ENCODE measurements around the gene TENM3. TPM values are rescaled to one million over a fixed set of nuclear protein-coding genes. Genes with fewer than 3 reads are reported as not detected.
A peak's percentile ranks its signal among the peaks of the same experiment; 100 is the strongest.

Gene TENM3
- total RNA-seq, 2 donors from 2014 or later = 39.5 to 51.9 TPM

DNA sequence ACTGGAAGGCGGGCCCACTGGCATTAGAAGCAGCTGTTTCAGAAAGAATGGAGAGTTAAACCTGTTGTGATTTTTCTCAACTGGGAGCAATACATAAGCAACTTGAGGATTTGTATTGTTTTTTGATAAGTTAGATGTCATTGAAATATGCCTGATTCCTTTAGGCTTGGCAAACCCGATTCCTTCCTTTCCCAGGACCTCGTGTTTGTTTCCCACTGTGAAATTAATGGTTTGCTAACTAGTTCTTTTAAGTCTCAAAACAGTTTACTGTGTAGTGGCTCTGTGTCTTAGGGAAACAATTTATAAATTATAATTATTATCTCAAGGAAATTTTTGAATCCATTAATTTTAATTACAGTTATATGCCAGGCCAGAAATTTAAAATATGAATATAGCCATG is 456.0 kb downstream of the TENM3 start:
- peaks cover 3% of the 10 kb centered on the region for H3K36me3 ChIP-seq (ENCODE audit: control insufficient read depth, insufficient read depth, low read length)
- H3K9me3 ChIP-seq (ENCODE audit: control insufficient read depth, low read length) = no peaks in the 10 kb centered on the region
- Mint-ChIP-seq H3K27me3 (ENCODE audit: insufficient read depth) (no peaks in the 10 kb centered on the region), H3K4me1 (peaks cover 28% of the 10 kb centered on the region), H3K4me3 (no peak overlapping the region), H3K36me3 (ENCODE audit: low read depth) (peaks cover 4% of the 10 kb centered on the region), H3K27ac (no peak overlapping the region), H3K9me3 (no peaks in the 10 kb centered on the region)
- no peaks in the 10 kb centered on the region for H3K4me1 ChIP-seq (ENCODE audit: control insufficient read depth, insufficient read depth, low read length)
- WGBS, 2 experiments (ENCODE audit: insufficient coverage in 1 of 2, insufficient read length in 1 of 2) = 60 to 61% methylated on average over 1 to 3 of the region's 3 CpGs
- TF ChIP-seq, protein P1, sequence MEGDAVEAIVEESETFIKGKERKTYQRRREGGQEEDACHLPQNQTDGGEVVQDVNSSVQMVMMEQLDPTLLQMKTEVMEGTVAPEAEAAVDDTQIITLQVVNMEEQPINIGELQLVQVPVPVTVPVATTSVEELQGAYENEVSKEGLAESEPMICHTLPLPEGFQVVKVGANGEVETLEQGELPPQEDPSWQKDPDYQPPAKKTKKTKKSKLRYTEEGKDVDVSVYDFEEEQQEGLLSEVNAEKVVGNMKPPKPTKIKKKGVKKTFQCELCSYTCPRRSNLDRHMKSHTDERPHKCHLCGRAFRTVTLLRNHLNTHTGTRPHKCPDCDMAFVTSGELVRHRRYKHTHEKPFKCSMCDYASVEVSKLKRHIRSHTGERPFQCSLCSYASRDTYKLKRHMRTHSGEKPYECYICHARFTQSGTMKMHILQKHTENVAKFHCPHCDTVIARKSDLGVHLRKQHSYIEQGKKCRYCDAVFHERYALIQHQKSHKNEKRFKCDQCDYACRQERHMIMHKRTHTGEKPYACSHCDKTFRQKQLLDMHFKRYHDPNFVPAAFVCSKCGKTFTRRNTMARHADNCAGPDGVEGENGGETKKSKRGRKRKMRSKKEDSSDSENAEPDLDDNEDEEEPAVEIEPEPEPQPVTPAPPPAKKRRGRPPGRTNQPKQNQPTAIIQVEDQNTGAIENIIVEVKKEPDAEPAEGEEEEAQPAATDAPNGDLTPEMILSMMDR (conservative IDR thresholded peaks at IDR 0.05) = no peak
- no peak overlapping the region for H3K9ac ChIP-seq (ENCODE audit: extremely low read depth, low read length, poor library complexity, severe bottlenecking)
- no peak for DNase-seq
- no peak overlapping the region for H3K4me3 ChIP-seq (ENCODE audit: low read length)
- no peak overlapping the region for H3K27ac ChIP-seq (ENCODE audit: low read depth, low read length)
- H3K27me3 ChIP-seq (ENCODE audit: control insufficient read depth, insufficient read depth, low read length, poor library complexity, severe bottlenecking) = no peaks in the 10 kb centered on the region

DNA sequence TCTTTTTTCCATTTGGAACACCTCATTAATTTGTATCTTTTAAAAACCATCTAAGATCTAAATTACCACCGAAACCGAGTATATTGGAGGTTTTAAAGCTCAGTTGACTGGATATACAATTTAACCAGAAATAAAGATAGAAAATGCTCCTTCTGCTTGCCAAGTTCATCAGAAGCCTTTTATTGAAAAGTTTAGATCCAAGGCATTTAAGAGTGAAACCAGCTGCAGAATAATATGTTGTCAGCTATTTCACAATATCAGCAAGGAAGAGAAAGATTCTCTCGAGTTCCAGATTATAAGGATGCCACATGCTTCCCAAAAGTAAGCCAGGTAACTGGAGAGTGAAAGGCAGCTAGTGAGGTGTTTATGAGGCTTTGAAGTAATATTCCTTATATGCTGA is 456.6 kb downstream of the TENM3 start:
- Mint-ChIP-seq H3K9me3 (no peaks in the 10 kb centered on the region), H3K36me3 (ENCODE audit: low read depth) (peaks cover 4% of the 10 kb centered on the region), H3K4me1 (peaks cover 28% of the 10 kb centered on the region), H3K4me3 (no peak overlapping the region), H3K27me3 (ENCODE audit: insufficient read depth) (no peaks in the 10 kb centered on the region), H3K27ac (no peak overlapping the region)
- 94 to 100% methylated on average over 1 to 3 of the region's 3 CpGs for WGBS, 2 experiments (ENCODE audit: insufficient coverage in 1 of 2, insufficient read length in 1 of 2)
- Histone ChIP-seq H3K27me3 (ENCODE audit: control insufficient read depth, insufficient read depth, low read length, poor library complexity, severe bottlenecking) (no peaks in the 10 kb centered on the region), H3K9ac (ENCODE audit: extremely low read depth, low read length, poor library complexity, severe bottlenecking) (no peak overlapping the region), H3K27ac (ENCODE audit: low read depth, low read length) (no peak overlapping the region), H3K9me3 (ENCODE audit: control insufficient read depth, low read length) (no peaks in the 10 kb centered on the region), H3K4me3 (ENCODE audit: low read length) (no peak overlapping the region), H3K4me1 (ENCODE audit: control insufficient read depth, insufficient read depth, low read length) (no peaks in the 10 kb centered on the region), H3K36me3 (ENCODE audit: control insufficient read depth, insufficient read depth, low read length) (no peaks in the 10 kb centered on the region)
- no peak for DNase-seq
- TF ChIP-seq, protein P1 (conservative IDR thresholded peaks at IDR 0.05) = no peak

DNA sequence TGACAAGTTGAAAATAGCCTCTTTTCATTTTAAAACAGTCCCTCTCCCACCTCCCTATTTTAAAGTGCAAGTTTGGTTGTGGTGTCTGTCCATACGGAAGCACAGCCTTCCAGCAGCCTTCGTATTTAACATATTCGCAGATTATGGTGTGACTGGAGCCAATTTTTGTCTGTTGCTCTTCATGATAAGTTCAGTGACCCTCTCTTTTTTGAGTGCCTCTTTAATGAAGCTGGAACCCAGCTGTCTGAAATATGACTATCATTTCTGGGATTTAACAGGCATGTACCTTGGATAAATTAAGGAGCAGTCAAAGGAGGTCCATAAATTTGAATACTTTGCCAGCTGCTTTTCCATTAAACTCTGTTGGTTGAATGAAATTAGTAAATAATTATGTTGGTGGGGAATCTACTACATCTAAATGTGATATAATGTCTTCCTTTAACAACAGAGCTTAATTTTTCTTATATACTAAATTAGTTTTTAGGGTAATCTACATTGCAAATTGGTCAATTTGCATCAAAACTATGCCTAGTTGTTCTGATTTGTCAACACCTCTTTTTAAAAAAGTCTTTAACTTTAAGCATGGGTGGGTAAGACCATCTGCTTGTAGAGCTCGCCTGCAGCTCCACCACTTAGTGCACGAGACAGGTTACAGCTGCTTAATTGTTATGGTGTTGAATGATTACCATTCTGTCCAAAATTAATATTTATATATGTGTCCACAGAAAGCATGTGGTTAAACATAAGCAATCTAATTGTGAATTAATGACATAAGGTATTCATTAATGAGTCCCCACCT is 457.4 kb downstream of the TENM3 start:
- Histone ChIP-seq H3K9ac (ENCODE audit: extremely low read depth, low read length, poor library complexity, severe bottlenecking) (no peak overlapping the region), H3K27ac (ENCODE audit: low read depth, low read length) (peak overlapping the region; percentile 61), H3K27me3 (ENCODE audit: control insufficient read depth, insufficient read depth, low read length, poor library complexity, severe bottlenecking) (no peaks in the 10 kb centered on the region), H3K4me1 (ENCODE audit: control insufficient read depth, insufficient read depth, low read length) (no peaks in the 10 kb centered on the region), H3K36me3 (ENCODE audit: control insufficient read depth, insufficient read depth, low read length) (no peaks in the 10 kb centered on the region), H3K9me3 (ENCODE audit: control insufficient read depth, low read length) (no peaks in the 10 kb centered on the region), H3K4me3 (ENCODE audit: low read length) (no peak overlapping the region)
- DNase-seq = no peak
- Mint-ChIP-seq H3K27me3 (ENCODE audit: insufficient read depth) (no peaks in the 10 kb centered on the region), H3K27ac (no peak overlapping the region), H3K9me3 (no peaks in the 10 kb centered on the region), H3K36me3 (ENCODE audit: low read depth) (peaks cover 4% of the 10 kb centered on the region), H3K4me1 (peaks cover 28% of the 10 kb centered on the region), H3K4me3 (no peak overlapping the region)
- WGBS, 2 experiments (ENCODE audit: insufficient coverage in 1 of 2, insufficient read length in 1 of 2) = 94 to 97% methylated on average over 3 to 5 of the region's 5 CpGs
- TF ChIP-seq, protein P1 (conservative IDR thresholded peaks at IDR 0.05) = no peak

Data from endodermal cell (in vitro differentiated cells).